ENCODE results near the gene WRNIP1.
A peak's percentile ranks its signal among the peaks of the same experiment; 100 is the strongest.

The WRNIP1 gene

DNA sequence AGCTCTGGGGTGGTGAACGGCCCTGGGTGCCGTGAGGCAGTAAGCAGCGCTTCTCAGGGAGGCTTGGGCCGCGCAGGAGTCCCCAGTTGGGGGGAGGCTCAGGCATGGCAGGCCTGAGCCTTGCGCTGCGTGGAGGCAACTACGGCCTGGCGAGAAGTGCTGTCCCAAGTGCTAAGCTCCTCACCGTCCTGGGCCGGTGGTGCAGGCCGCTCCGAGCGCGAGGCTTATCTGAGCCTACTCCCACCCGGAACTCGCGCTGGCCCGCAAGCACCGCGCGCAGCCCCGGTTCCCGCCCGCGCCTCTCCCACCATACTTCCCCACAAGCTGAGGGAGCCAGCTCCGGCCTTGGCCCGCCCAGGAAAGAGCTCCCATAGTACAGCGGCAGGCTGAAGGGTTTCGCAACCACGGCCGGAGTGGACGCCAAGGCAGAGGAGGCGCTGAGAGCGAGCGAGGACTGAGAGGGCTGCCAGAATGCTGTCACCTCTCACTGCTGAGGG, 1.8 kb upstream of the WRNIP1 start:
- no peak for DNase-seq (ENCODE audit: low read depth in 2 of 2)

DNA sequence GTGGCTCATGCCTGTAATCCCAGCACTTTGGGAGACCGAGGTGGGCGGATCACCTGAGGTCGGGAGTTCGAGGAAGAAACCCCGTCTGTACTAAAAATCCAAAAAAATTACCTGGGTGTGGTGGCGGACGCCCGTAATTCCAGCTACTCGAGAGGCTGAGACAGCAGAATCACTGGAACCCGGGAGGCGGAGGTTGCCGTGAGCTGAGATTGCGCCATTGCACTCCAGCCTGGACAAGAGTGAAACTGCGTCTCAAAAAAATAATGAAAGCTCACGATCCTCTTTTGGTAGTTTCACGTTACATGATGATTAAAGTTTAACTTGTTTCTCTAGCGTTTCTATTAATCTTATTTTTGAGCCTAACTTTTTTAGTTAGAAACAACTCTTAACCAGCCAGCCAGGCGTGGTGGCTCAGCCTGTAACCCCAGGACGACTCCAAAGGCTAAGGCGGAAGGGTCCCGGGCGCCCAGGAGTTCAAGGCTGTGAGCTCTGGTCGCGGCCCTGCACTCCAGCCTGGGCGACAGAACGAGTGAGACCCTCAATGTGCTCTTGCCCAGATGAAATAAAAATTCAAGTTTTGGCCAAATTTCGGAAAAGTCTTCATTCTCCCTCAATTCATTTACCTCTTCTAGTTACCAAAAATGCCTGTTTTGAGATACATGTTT, 1.2 kb upstream of the WRNIP1 start:
- DNase-seq (ENCODE audit: low read depth in 2 of 2), result no peak

DNA sequence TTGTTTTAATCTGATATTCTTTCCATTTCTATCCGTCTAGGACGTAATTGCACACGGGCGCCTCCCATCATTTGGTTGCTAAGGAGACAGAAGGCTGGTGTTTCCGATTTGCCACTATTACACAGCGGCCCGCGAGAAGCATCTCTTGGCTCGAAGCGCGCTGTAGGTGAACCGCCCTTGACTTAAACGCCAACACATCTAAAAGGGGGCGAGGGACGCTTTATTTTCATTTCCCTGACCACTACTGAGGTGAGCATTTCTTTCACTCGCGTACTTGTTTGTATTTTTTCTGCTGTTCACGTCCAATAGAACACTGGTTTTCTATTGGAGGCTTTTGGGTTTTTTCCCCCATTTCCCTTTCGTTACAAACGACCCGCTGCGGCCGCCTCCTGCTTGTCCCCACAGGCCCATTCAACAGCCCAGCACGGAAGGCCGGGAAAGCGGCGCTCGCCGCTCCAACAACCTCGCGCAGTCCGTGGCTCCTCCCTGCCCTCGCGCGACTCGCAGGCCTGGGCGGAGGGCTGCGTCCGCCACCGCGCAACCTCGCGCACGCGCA, 505 bp upstream of the WRNIP1 start:
- peak; percentile 46 to 50 for DNase-seq (ENCODE audit: low read depth in 2 of 2)

DNA sequence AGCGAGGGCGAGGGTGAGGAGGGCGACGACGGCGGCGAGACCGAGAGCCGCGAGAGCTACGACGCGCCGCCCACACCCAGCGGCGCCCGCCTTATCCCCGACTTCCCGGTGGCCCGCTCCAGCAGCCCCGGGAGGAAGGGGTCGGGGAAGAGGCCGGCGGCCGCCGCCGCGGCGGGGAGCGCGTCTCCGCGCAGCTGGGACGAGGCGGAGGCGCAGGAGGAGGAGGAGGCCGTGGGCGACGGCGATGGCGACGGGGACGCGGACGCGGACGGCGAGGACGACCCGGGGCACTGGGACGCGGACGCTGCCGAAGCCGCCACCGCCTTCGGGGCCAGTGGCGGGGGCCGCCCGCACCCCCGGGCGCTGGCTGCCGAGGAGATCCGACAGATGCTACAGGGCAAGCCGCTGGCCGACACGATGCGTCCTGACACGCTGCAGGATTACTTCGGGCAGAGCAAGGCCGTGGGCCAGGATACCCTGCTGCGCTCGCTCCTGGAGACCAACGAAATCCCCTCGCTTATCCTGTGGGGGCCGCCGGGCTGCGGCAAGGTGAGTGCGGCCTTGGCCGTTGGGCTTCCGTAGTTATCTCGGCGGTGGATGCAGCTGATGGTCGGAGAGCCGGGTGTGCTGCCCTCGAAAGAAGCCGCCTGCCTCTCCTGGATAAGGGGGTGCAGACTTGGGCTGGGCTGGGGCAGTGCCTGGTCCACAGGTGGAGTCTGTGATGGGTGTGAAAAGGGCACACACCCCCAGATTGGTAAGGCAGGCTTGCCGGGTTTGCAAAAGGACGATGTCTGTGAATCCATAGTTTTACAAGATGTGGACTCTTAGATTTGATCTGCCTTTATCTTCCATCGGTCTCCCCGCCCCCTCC, 938 bp downstream of the WRNIP1 start:
- peak in 1 of 2 donors; percentile 38 for DNase-seq (ENCODE audit: low read depth in 2 of 2)

DNA sequence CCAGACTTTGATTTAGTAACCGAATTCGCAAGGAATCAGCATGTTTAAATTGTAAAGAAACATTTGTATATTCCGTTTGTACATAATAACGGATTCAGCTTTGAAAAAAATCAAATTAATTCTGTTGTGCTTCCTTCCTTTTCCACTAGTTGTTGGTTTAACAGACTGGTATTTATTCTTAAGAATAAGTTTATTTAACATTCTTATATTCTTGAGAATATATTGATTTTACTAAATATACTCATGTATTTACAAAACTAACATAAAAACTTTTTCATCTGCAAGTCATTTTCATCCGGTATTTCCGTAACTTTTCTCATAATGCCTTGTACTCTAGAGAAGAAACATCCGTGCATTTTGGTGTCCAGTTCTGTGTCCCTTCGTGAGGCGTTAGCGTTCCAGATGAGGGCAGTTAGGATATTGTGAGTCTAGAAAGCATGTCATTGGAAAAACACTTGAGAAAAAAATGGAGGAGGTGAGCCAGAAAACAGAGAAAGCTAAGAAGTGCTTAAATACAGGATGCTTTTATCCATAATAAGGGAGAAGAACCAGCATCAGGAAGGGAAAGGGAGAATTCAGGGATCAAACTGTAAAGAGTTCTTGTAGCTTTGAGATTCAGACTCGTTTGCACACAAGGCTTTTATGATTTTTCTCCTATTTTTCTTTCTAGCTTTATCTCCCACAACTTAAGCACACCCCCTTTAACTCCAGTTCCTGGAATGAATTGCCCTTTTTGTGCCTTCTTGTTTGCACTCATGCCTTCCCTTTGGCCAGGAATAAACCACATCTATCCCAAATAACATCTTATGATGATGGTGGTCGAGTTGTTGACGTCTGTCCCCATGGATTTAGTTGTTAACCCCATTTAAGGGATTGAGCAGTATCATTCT, 1.8 kb downstream of the WRNIP1 start:
- no peak for DNase-seq (ENCODE audit: low read depth in 2 of 2)

DNA sequence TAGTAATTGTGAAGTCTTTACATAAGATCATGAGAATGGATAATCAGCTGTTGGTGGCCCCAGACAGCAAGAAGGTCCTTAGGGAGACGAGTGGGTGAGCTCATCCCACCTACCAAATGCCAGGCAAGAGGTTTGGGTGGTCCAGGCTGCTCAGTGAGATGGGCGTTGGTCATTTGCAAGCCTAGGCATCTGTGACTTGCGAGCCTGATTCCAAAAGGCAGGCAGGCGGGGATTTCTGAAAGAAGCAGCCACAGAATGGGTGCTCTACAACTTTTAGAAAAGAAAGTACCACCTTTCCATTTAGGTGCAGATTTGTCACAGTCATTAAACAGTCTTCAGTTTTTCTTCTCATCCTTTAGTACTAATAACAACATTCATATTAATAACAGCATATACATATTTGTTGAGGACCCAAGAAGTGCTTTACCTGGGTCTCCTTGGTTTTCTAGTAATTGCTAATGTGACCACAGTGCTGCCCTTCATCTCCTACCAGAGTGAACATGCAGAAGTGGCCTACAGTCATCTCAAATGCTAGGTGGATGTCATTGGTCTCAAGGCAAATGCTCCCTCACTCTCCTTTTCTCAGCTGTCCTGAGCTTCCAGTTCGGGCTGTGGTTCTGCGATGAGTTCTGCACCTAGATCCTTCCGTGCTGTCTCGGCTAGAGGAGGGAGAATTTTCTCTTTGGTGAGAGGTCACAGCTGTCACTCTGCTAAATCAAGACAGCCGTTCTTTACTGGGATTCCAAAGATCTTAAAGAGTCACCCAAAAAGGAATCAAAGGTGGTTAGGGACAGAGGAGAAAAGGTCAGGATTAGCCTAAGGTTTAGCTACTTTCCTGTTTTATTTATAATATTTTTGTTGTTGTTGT, 2.7 kb downstream of the WRNIP1 start:
- no peak for DNase-seq (ENCODE audit: low read depth in 2 of 2)

DNA sequence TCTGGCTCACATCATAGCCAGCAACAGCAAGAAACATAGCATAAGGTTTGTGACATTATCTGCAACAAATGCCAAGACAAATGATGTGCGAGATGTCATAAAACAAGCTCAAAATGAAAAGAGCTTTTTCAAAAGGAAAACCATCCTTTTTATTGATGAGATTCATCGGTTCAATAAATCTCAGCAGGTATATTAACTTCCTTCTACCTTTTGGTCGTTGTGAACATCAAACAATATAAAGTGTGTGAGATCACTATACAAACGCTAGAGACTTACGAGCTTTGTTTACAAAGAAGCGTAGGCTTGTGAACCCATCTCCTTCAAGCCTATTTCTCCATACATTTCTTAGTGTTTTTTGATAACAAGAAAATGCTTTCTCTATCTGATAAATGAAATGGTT, 3.5 kb downstream of the WRNIP1 start:
- DNase-seq (ENCODE audit: low read depth in 2 of 2), result no peak

DNA sequence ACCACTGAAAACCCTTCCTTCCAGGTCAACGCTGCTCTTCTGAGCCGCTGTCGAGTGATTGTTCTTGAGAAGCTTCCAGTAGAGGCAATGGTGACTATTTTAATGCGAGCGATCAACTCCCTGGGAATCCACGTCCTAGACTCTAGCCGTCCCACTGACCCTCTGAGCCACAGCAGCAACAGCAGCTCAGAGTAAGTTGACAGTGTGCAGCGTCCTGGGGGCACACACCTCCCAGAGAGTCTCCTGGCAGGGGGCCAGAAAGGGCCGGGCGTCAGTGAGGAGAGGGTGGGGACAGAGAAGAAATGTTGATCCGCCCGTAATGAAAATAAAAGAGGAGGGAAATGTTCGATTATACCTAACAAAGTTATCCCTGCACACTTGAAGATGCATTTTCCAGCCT, 5.0 kb downstream of the WRNIP1 start:
- DNase-seq (ENCODE audit: low read depth in 2 of 2), result no peak

DNA sequence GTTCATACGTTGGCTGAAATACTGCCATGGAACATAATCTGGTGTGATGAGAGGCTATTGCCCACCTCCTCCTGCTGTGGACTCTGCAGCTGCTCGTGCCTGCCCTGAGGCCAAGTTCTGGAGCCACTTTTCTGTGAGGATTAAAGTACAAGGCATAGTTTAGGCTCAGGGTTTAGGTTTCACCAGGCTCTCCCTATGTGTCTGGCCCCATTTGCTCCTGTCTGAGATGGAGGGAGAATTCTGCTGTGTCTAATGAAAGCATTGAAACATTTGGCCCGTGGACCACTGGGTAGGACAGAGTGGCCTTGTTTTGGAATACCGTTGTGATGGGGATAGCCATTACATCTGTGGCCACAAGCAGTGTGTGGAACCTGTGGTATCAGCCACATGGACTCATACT, 5.9 kb downstream of the WRNIP1 start:
- DNase-seq (ENCODE audit: low read depth in 2 of 2), result no peak

DNA sequence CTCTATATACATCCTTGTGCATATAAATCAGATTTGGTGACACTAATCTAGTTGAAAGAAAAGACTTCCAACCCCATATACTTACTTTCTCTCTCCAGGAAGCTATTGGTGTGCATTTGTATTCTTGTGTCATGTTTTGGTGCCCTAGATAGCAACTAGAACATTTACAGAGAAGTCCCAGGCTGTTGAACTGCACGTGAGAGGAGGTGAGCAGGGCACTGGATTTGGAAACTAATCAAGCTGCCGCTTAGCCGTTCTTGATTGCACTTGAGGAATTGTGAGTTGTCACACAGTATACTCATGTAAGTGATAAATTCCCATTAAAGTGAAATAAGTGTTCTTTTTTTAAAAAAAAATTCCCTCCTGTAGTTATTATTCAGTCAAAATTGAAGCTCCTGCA, 7.6 kb downstream of the WRNIP1 start:
- no peak for DNase-seq (ENCODE audit: low read depth in 2 of 2)

DNA sequence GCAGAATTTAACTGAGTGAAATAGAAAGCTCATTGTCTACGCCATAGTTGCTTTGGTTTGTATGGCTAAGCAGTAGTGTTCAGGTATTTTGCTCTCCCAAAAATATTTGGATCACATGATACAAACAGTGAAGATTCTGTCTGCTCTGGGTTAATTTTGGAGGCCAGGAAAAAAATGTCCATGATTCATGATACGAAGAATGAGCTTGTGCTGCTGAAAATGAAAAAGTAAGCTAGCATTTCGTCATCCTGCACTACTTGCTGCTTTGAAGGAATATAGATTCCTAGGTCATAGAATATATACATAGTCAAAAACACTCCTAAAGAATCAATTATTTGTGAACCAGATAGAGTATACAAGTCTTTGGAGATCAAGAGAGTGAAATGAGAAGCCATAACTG, 8.3 kb downstream of the WRNIP1 start:
- DNase-seq (ENCODE audit: low read depth in 2 of 2), result no peak

DNA sequence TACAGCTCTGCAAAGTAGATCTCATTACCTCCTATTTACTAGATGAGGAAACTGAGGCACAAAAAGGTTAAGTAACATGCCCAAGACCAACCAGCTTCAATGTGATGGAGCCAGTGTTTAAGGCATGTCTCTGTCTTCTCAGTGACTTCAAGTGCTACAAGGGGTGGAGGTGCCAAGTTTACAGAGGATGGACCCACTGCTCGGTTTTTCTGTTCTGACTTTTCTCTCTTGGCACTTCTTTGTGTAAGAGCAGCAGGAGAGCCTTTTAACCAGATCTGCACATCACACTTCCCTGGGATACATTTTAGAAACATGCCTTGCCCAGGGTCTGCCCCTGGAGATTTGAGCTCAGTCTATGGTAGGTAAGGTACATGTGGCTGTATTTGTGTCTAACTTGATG, 9.8 kb downstream of the WRNIP1 start:
- no peak for DNase-seq (ENCODE audit: low read depth in 2 of 2)

DNA sequence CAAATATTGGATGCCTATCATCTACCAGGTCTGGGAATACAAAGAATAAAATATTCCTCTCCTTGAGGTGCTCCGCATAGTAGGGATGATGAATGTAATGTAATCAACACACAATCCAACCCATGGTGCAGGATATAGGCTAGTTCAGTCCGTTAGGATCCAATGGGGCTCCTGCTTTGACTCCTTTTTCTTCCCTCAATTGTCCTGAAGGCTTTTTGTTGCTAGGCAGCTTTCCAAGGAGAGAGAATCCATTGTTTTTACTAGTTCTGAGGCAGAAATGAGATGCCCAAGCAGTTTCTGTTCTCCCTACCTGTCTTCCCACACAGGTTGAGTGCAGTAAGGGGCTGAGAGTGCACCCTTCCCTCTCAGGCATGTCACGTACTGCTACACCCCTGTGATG, 12.1 kb downstream of the WRNIP1 start:
- DNase-seq (ENCODE audit: low read depth in 2 of 2), result no peak

DNA sequence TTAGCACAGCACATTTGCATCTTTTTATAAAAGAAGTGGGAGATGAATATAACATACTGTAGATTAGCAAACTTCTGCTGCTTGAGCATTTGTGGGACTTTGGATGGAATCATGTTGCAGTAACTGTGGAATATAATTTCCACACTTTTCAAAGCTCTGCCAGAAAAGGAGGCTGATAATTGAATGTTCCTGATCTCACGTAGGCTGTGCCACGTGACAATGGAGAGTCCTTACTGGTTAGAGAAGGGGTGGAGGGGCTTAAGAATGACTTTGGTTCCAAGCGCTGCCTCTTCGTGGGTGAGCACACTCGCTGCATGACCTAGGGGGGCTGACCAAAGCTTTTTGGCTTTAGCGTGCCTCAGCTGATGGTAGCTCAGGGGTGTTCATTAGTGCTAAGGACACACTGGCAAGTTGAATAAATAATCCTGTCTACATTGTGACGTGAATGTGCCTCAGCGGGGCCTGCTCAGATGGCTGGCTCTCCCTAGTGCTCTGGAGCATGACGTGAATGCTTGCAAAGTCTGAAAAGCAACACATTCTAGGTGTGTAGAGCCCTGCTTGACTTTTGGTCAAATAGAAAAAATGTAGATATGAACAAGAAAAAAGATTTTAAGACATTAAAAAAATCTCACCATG, 15.0 kb downstream of the WRNIP1 start:
- no peak for DNase-seq (ENCODE audit: low read depth in 2 of 2)

DNA sequence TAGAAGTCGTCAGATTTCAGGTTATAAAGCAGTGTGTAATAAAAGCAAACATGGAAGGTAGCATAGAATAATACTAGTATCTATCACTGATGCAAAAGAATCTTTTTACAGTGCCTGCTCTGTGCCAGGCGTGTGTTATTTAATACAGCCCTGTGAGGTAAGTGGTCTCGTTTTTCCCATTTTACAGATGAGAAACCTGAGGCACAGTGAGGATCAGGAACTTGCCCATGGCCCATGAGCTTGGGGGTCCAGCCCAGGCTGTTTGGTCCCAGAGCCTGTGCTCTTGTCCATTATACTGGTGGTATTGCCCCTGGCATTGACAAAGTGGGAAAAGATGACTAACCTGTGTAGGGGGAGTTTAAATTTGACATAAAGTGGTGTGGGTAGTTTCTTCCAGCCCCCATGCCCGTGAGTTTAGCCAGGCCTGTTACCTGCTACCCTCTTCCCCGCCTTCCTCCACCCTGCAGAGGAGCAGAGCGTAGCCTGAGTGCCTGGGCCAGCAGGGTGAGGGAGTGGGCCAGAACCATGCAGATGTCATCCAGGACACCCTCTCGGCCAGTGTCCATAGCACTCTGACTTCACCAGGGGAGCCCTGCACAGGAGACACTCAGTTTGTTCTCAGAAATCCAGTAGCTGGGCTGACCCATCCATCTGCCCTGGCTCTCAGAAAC, 16.6 kb downstream of the WRNIP1 start:
- no peak for DNase-seq (ENCODE audit: low read depth in 2 of 2)

DNA sequence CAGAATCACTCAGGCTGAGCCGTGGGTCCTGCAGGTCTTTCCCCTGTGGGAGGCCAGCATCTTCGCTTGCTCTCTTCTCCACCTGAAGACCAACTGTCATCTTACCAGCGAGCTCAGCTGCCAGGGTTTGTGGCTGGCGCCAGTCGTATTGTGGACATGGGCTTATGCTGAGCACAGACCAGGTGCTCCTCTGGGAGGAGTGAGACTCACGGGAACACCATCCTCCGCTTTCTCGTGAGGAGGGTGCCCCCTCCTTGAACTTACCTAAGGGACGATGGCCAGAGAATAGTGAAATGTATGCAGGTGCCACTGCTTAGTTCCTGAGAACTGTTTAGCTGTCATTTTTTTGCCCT, 17.1 kb downstream of the WRNIP1 start:
- no peak for DNase-seq (ENCODE audit: low read depth in 2 of 2)

DNA sequence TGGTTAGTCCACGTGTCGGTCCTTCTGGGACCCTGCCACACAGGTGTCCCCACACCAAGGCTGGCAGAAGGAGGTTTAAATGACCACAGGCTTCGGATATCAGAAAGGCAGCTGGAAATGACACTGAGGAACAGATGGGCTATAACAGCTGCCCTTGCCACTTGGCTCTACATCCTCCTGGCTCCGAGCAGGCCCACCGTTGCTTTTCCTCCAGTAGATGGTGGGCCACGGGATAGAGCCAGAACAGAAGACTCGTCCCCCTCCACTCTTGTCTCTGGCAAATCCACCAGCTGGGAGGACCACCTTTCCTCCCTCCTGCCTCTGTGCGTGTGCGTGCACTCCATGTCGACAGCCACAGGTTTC, 17.6 kb downstream of the WRNIP1 start:
- no peak for DNase-seq (ENCODE audit: low read depth in 2 of 2)

DNA sequence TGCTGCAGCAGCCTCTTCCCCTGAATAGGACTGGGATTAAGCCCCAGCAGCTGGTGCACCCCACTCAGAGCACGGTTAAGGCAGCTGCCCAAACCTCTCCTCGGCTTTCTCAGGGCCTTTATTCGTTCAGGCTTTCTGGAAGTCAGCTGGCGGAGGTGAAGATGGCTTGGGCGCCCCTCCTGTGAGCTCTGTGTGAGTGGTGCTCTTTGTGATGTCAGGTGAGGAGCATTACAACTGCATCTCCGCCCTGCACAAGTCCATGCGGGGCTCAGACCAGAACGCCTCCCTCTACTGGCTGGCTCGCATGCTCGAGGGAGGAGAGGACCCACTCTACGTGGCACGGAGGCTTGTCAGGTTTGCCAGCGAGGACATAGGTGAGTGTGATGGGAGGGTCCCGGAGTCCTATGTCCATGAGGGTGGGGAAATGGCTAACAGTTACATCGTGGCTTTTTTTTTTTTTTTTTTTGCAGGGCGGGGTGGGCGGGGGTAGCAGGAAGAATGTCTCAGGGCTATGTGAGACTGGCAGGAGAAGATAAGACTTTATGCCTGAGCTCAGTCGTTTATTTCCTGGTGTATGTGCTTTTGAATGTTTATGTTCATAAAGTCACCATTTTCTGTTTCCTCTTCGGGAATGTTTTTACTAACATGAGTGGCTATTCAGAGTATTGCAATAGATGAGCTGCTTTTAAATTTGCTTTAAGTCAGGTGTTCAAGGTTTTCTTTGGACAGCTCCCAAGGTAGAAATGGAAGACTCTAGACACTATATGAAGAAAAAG, 18.2 kb downstream of the WRNIP1 start:
- no peak for DNase-seq (ENCODE audit: low read depth in 2 of 2)

DNA sequence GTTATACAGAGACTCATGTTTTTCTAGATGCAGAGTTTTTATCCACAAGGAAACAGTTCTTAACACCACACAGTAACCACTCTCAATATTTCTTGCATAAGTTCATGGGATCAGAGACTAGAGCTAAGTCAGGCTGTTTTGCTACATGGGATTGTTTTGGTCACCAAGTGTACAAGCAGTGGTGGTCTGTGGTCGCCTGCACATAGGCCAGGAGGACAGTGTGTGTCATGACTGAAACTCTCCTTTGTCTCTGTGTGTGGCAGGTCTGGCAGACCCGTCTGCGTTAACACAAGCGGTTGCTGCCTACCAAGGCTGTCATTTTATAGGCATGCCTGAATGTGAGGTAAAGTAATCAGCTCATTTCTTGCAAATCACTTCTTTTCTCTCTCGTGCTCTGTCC, 18.9 kb downstream of the WRNIP1 start:
- DNase-seq (ENCODE audit: low read depth in 2 of 2), result no peak
